ENCODE measurements around the gene TAOK3.
"Not testable (repeated sequence)": the region's sequence is repeated elsewhere in the genome, so short reads cannot be mapped to it uniquely, and the experiment has no call there.

The TAOK3 gene

DNA sequence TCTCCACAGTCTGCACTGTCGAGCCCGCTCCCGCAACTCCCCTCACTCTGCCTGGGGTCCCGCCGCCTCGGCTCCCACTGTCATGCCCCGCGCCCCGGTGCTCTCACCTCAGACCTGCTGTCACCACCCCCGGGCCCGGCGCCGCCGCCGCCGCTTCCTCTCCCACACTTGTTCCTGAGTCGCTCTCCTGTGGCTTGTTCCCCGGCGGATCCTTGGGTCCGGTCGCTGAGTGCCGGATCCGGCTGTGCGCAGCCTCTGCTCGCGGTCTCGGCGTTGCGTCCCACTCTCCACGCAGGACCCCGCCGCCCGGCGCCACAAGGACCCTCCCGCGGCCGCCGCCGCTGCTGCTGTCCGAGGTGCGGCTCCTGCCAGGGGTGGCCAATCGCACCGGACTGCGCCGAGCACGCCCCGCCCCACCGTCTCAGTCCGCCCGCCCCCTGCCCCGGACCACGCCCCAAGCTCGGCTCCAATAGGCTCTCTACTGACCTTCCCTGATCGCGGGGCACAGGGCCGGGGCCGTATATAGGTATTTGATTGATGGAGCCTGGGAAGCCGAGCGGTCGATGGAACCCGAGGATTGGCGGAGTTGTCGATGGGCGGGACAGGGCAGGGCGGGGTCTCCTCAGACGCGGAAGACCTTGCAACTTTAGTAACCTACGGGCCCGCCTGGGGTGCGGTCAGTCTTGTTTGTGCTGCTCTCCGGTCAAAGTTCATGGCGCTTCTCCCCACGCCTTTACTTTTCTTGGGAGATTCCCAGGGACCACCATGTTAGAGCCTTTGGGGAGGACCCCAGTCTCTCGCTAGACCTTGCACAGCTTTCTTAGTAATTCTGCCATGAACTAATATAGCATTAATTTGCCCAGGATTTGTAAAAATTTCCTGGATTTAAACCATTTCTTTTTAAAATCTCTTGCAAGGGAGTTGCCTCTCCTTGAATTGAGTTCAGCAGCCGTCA, at the start of gene TAOK3:
TAOK3 (minus strand) TSS at position 367 of the 955 bp plus-strand sequence. CDS start 117,340 bp downstream, outside the sequence.
- DNase-seq = peak; percentile 97
- in situ Hi-C loops (cut with MboI; ENCODE audit: low pct_unique_long_range_greater_than_20kb, low sequenced_read_pairs) = no loop called here

DNA sequence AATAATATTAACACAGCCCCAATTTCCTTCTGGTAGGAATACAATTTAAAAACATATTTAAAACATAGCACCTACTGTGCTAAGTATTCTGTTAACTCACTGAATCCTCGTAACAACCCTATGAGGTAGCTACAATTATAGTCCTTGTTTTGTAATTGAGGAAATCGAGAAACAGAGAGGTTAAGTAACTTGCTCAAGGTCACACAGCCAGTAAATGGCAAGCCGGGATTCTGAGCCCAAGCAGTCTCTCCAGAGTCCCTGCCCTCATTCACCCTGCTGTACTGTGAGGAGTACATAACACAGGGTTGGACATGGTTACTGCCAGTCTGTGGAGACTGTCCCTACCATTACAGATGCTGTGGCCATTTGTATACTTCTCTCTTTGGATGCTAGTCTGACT, 48.0 kb upstream of the TAOK3 start:
- in situ Hi-C loops (cut with MboI; ENCODE audit: low pct_unique_long_range_greater_than_20kb, low sequenced_read_pairs) = no loop called here
- no peak for DNase-seq

DNA sequence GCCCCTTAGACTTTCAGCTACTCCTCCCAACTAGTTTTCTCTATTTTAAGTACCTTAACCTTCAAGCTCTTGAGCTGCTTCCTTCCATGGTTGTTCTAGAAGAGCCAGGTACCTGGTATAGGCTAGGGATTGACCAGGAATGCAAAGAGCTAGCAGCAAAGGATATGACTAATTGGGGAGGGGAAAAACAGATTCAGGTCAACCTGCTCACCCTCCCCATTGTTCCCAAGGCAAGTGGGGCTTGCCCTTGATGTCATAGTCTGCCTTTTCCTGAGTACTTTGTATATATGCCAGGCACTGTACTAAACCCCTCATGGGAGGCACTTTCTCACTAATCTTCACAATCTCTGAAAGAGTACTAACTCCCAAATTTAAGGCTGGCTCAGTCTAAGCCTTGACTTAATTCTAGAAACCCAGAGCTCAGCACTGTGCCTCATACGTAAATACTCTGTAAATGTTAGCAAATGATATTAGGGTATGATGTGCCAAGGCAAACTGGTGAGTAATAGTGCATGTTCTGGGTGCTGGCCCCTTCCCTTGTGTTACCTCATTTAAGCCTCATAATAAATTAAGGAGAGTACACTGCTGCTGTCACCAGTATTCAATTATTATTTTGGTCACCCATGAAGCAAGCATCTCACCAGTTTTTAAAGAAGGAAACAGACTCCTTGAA, 45.8 kb upstream of the TAOK3 start:
- DNase-seq = no peak
- in situ Hi-C loops (cut with MboI; ENCODE audit: low pct_unique_long_range_greater_than_20kb, low sequenced_read_pairs) = no loop called here

DNA sequence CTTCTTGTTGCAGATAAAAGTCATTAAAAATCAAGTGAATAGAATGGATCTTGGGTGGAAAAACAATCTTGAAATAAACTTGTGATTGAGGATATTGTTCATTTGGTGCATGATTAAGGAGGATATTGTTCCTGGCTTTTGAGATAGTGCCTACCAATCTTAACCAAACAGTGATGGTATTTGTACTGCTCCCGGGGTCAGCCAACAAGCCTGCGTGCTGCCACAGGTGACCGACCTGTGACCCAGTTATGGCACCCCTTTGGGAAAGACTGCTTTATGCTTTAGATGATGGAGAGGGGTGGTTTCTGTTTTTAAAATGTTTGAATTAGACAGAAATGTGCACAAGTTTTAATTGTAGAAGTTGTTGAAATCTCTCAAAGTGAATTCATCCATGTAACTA, 45.2 kb upstream of the TAOK3 start:
- in situ Hi-C loops (cut with MboI; ENCODE audit: low pct_unique_long_range_greater_than_20kb, low sequenced_read_pairs) = no loop called here

DNA sequence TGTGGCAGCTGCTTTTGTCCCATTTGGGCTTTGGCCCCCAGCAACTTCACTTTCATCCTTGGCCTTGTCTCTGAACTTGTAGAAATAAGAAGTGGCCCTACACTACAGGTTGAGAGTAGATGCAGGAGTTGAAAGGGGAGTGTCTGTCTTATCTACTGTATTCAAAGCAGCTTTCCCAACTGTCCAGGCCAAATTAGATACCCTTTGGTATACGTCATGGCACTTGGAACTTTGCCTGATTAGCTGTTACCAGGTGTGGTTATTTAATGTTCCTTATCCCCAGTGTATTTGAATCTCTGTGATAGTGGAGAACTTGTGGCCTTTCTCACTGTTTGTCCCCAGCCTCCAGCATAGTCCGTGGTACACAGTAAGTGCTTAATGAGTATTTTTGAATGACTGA, 37.1 kb upstream of the TAOK3 start:
- in situ Hi-C loops (cut with MboI; ENCODE audit: low pct_unique_long_range_greater_than_20kb, low sequenced_read_pairs) = no loop called here
- DNase-seq = no peak

More for the DNA sequence above, 45.2 kb upstream of the TAOK3 start:
- DNase-seq = no peak

DNA sequence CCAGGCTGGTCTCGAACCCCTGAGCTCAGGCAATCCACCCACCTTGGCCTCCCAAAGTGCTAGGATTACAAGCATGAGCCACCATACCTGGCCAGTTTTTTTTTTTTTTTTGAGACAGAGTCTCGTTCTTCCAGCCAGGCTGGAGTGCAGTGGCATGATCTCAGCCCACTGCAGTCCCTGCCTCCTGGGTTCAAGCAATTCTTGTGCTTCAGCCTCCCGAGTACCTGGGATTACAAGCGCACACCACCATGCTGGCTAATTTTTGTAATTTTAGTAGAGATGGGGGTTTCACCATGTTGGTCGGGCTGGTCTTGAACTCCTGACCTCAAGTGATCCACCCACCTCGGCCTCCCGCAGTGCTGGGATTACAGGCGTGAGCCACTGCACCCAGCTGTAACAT, 35.5 kb upstream of the TAOK3 start:
- DNase-seq; in situ Hi-C loops (cut with MboI; ENCODE audit: low pct_unique_long_range_greater_than_20kb, low sequenced_read_pairs): not testable (repeated sequence)

DNA sequence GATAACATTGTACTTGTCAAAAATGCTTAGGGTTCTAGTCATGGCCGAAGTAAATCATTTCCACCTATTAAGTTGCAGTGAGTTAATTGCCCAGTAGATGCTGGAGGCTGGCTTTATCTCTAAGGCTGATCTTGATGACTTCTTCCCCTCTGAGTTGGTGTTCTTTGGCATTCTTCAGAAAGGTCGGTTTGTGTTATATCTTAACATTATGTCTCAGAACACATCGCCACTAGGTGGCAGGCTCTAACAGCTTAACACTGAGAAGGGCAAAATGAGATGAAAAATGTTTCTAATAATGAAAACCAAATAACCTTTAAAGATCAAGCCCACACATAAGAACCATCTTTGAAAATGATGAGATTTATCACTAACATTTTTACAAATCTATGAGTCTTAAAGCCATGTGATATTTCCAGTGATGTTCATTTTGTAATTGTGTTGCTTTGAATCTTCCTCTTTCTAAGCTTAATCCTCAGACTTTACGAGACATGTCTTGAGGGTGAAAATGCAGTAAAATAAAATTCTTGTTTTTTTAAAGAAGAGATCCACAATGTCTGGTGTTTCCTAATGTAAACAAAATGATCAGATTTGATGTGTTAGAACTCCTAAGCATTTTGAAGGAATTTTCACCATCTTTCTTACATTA, 32.3 kb upstream of the TAOK3 start:
- peak; percentile 77 for DNase-seq
- in situ Hi-C loops (cut with MboI; ENCODE audit: low pct_unique_long_range_greater_than_20kb, low sequenced_read_pairs) = no loop called here

DNA sequence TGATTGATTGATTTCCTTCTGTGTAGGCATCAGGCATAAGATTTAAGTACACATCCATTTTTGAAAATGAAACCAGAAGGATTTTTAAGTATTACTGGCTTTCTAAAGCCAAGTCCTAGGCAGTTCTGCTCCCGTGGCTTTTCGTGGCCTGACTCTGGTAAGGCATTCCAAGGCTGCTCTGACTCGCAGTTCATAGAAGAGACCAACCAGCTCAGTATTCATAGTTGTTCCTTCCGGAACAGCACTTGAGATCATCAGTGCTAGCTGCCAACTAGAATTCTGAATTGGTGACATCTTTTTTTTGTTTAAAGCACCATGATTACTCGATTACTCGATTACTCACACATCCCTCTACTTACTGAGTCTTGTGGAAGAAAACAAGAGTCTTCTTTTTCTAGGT, 29.5 kb upstream of the TAOK3 start:
- in situ Hi-C loops (cut with MboI; ENCODE audit: low pct_unique_long_range_greater_than_20kb, low sequenced_read_pairs) = no loop called here
- DNase-seq = no peak

DNA sequence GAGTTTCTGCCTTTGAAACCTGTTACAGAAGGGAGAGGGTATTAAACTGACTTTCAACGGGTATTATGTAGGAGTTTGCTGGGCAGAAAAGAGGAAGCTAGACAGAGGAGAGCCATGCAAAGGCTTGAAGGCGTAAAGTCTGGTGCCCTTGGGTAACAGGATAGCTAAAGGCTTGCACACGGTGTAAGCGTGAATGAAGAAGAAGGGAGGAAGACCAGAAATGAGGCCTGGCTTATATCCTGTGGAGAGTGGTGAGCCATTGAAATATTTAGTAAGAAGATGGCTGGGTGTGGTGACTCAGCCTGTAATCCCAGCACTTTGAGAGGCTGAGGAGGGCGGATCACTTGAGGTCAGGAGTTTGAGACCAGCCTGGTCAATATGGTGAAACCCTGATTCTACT, 26.2 kb upstream of the TAOK3 start:
- in situ Hi-C loops (cut with MboI; ENCODE audit: low pct_unique_long_range_greater_than_20kb, low sequenced_read_pairs) = no loop called here
- DNase-seq = peak; percentile 75

DNA sequence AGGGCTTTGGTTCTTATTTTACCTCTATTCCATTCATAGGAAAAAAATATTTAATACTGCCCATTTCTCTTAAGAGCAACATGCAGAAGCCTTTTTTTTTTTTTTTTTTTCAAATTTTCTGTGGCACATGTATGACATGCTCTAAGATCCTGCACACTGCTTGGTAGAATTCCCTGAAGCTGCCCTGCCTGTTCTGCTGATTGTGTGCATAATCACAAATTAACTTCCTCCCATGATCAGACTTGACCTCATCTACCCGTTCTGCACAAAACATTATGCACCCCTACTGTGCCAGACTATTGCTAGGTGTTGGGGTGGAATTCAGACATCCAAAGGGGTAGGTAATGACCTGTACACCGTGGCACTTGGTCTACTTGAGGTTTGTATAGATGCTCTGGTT, 25.8 kb upstream of the TAOK3 start:
- in situ Hi-C loops (cut with MboI; ENCODE audit: low pct_unique_long_range_greater_than_20kb, low sequenced_read_pairs) = no loop called here
- no peak for DNase-seq

DNA sequence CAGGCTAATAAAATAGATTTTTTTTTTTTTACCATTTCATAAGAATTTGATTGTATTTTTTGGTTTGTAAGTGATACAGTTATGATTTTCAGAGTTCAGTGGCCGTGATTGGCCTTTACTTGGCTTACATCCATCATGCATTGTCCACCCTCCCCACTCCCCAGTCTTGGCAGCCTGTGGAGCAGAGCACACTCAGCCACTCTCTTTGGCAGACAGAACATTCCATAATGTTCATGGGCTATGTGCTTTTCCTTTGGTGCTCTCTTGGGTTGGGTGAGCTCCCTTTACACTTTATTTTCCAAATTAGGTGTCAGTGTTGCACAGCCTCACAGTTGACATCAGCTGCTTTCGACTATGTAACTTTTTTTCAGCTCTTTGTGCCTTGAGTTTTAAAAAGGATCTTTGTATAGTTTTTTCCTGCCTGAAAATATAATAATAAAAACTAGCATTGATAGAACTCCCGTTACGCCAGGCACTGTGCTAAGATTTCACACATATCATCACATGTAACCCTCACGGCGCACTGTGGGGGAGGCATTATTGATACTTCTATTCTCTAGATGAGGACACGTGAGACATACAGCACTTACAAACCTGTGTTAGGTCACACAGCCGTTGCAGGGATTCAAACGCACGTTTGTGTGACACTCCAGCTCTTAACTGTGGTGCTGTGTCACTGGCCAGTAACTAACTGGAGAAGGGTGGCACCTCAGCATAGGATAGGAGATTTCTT, 25.2 kb upstream of the TAOK3 start:
- in situ Hi-C loops (cut with MboI; ENCODE audit: low pct_unique_long_range_greater_than_20kb, low sequenced_read_pairs) = no loop called here
- no peak for DNase-seq

DNA sequence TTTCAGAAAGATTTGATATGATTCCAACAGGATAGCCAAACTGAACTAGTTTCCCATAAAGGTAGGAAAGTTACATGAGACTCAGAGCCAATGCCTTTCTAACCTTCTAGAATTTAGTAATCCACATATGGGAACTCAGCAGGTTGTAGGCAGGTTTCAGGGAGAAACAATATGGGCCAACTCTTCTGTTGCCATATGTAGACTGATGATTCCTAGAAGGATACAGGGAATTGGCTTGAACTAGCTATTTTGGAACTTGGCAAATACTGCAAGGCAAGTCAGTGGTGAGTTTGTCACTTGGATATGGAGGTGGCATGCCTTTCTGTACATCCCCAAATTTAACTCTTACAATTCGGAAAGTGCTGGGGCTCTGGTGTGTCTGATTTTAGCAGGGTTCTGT, 19.1 kb upstream of the TAOK3 start:
- in situ Hi-C loops (cut with MboI; ENCODE audit: low pct_unique_long_range_greater_than_20kb, low sequenced_read_pairs) = no loop called here
- DNase-seq = no peak

DNA sequence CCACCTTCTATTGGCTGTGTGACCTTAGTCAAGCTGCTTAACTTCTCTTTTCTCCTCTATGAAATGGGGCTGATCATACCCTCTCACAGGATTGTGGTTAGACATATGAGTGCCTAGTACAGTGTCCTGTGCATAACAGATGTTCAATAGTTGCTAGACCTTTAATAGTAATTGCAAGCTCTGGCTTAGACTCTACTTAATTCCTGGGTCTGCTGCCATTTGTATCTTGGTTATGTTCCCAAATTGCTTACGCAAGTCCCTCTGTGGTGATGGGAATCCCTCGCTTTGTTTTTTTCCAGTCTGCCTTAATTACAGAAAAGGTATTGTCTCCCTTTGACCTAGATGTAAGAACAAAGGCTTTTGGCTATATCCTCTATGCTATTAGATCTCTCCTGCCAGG, 18.7 kb upstream of the TAOK3 start:
- in situ Hi-C loops (cut with MboI; ENCODE audit: low pct_unique_long_range_greater_than_20kb, low sequenced_read_pairs) = no loop called here
- no peak for DNase-seq

DNA sequence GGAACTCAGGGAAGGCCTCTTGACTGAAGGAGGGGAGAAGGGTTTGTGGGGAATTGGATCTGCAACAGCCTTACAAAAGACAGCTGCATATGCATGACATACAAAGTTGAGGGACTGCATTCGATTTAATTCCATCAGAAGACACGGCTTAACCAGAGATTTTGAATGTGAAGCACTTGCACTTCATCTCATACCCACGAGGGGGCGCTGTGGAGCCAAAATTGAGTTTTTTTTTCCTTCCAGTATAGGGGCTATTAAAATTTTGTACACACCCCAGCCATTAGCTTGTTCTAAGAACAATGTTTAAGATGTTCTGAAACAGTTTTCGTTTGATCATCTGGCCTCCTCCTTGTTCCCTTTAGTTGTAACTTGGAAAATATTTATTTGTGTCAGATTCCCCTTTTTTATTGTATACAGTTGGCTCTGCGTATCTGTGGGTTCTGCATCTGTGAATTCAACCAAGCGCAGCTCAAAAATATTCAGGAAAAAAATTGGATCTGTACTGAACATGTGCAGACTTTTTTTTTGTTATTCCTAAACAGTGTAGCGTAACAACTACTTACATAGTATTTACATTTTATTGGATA, 5.3 kb upstream of the TAOK3 start:
- DNase-seq = peak; percentile 86
- in situ Hi-C loops (cut with MboI; ENCODE audit: low pct_unique_long_range_greater_than_20kb, low sequenced_read_pairs) = no loop called here

DNA sequence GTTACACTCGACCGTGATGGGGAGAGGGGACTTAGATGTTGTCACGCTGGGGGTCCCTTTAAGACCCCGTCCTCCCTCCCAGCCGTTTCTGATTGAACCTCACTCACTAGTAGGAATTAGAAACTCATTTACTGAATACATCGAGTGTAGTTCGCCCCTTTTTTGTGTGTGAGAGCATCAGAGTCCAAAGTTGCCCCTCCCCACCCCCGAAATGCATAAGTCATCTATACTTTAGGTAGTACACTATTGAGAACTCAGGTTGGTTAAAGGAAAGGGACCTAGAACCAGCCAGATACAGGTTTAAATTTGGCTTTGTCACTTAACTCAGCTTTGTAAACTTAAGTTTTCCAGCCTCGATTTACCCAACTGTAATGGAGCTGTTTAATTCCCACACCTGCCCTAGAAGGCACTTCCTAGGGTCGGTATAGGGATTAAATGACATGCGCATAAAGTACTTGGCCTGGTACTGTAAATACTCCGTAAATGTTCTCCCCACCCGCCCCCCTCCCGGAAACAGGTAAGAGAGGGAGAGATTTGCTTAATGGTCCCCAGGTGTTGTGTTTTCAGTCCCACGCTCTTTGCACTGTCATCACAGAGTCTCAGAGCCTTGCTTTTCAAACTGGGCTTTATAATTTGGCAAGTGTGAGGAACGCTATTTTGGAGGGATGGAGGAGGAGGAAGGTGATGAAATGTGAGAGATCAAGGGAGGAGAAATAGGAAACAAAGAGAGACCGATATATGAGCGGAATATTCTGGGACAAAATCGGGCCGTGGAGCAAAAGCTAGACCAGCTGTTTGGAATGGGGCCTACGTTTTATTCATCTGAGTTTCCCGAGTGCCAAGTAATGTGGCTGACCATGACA, 4.5 kb upstream of the TAOK3 start:
- peak; percentile 29 for DNase-seq
- in situ Hi-C loops (cut with MboI; ENCODE audit: low pct_unique_long_range_greater_than_20kb, low sequenced_read_pairs) = no loop called here

DNA sequence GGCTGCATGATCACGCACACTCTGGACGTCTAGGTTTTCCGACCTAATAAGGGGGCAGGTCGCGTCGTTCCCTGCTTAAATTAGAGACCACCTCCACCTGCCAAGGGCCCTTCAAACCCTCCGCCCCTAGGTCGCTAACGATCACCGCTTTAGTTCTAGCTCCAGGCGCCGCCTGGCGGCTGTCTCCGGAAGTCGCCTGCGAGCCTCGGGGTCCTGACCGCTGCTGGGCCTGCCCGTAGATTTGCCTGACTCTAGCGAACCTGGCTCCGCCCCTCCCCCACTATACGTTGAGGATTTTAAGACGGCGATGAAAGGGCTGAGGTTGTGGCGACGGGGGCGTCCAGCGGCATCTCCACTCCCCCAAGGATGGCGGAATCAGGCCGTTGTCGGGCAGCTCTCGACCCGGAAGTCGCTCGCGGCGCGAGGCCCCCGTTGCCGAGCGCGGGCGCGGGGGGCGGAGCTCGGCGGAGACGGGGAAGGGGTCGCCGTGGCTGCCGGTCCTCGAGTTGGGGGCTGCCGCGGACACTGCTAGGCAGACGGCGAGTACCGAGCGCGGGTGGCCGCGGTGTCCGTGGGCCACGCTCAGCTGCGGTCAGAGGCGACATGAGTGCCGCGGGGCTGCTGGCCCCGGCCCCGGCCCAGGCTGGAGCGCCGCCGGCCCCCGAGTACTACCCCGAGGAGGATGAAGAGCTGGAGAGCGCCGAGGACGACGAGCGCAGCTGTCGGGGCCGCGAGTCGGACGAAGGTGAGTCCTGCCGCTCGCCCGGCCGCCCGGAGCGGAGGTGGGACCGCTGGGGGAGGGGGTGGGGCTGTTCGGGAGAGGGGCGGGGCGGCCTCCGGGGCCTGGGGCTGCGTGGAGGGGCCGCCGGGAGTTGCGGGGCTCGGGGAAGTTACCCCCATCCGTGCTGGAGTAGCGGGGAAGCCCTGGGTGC, 3.6 kb upstream of the TAOK3 start, which contains the start of gene SUDS3:
SUDS3 (plus strand) TSS at position 467 of the 932 bp plus-strand sequence; CDS start at position 604, 137 bp downstream.
- in situ Hi-C loops (cut with MboI; ENCODE audit: low pct_unique_long_range_greater_than_20kb, low sequenced_read_pairs) = no loop called here
- DNase-seq = peak; percentile 95

DNA sequence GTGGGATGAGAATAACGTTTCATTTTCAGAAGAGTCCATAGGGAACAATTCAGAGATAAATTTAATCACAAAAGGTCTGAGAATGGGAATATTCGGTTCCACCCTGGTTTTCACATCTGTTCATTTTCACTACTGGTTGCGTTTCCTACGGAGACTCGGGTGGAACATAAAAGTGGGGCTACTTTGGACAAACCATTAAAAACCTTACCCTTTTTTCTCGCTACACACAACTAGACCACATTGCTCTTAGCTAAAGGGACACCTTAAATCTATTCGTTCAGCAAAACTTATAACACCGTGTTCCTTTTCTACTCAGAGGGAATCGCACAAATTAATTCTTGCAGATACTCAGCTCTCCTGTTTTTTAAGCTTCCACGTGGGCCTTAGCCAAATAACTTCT, 2.6 kb upstream of the TAOK3 start:
- in situ Hi-C loops (cut with MboI; ENCODE audit: low pct_unique_long_range_greater_than_20kb, low sequenced_read_pairs) = no loop called here
- DNase-seq = peak; percentile 37

Measured in KBM-7 (cell line).